Muscle of leg (tissue), 11 donors: ENCODE measurements around the gene KRTAP4-9. TPM values are rescaled to one million over a fixed set of nuclear protein-coding genes. Genes with fewer than 3 reads are reported as not detected.
"Not testable (repeated sequence)": the region's sequence is repeated elsewhere in the genome, so short reads cannot be mapped to it uniquely, and the experiment has no call there.

Experiments
- DNase-seq: peaks from one replicate; pipeline ENCODE4 v3.0.0; 2013
- H3K27ac ChIP-seq: one replicate; pipeline ENCODE4 v1.5.1; 2013; ENCODE audit warnings: mild to moderate bottlenecking, low read length, control low read depth
- H3K27me3 ChIP-seq: one replicate; pipeline ENCODE4 v1.6.1; 2013; ENCODE audit warnings: low read length; ENCODE audit not compliant: control insufficient read depth, insufficient read depth
- H3K36me3 ChIP-seq: one replicate; pipeline ENCODE4 v1.6.1; 2013; ENCODE audit warnings: low read length; ENCODE audit not compliant: control insufficient read depth, insufficient read depth
- H3K4me1 ChIP-seq: one replicate; pipeline ENCODE4 v1.6.1; 2013; ENCODE audit warnings: low read length; ENCODE audit not compliant: control insufficient read depth, insufficient read depth
- H3K4me3 ChIP-seq: one replicate; pipeline ENCODE4 v1.5.1; 2013; ENCODE audit warnings: low read length, control low read depth
- H3K9me3 ChIP-seq: replicated peaks from 2 replicates; pipeline ENCODE4 v1.6.1; 2013; ENCODE audit warnings: low read depth, low read length; ENCODE audit not compliant: control insufficient read depth
- WGBS: methylation state at CpG from one replicate; pipeline ENCODE4 v1.1.5; 2013; ENCODE audit warnings: missing lambda C conversion rate; ENCODE audit not compliant: insufficient coverage; 5-methylcytosine and 5-hydroxymethylcytosine counted together
- polyA plus RNA-seq, 8 donors: library from polyadenylated mRNA; unstranded; fragments of 120-200 nt; gene quantifications; one replicate each; pipeline versions ENCODE4 v1.2.1 to v1.2.3, GENCODE V29; 2013; ENCODE audit warnings: inconsistent platforms in 1 of 8, low replicate concordance in 1 of 8; ENCODE audit not compliant: insufficient read length in 8 of 8, insufficient read depth in 1 of 8
- total RNA-seq: library from RNA; stranded (reverse); fragments of 120-200 nt; gene quantifications from one replicate; pipeline ENCODE4 v1.2.4, GENCODE V29; 2013

The KRTAP4-9 gene
- total and polyA plus RNA-seq, 9 donors, result 0.31 TPM; not detected in 8

- 86% methylated on average over 5 of the region's 7 CpGs for WGBS
- Histone ChIP-seq H3K4me1 (no peaks in the 10 kb centered on the region), H3K27ac (no peak overlapping the region), H3K27me3 (no peaks in the 10 kb centered on the region), H3K36me3 (no peaks in the 10 kb centered on the region), H3K9me3 (no peaks in the 10 kb centered on the region), H3K4me3 (no peak overlapping the region)
- DNase-seq, result no peak
These were observed 9.1 kb upstream of the KRTAP4-9 start for GRCh38 chr17:41096055-41096454.

GRCh38 chr17:41098042-41098441, 7.1 kb upstream of the KRTAP4-9 start, which contains the start of gene KRTAP4-8:
Gene KRTAP4-8, minus strand, starts transcription at chr17:41098142. Its CDS starts 58 bp downstream, at chr17:41098084.
- WGBS, result 50% methylated on average over 1 of the region's 4 CpGs

GRCh38 chr17:41098481-41098880, 6.7 kb upstream of the KRTAP4-9 start:
- Histone ChIP-seq H3K27ac (no peak overlapping the region), H3K4me1 (no peaks in the 10 kb centered on the region), H3K9me3 (no peaks in the 10 kb centered on the region), H3K36me3 (no peaks in the 10 kb centered on the region), H3K4me3 (no peak overlapping the region), H3K27me3 (no peaks in the 10 kb centered on the region)
- no CpG with 5 or more reads among the region's 6 CpGs for WGBS
- DNase-seq, result no peak

More at GRCh38 chr17:41098042-41098441, 7.1 kb upstream of the KRTAP4-9 start, which contains the start of gene KRTAP4-8:
- no peak for DNase-seq
- H3K27ac ChIP-seq, result no peak within 1 kb of the TSS
- no peaks in the 10 kb centered on the region for H3K9me3 ChIP-seq
- H3K27me3 ChIP-seq, result no peaks in the 10 kb centered on the region
- H3K4me3 ChIP-seq, result no peak within 1 kb of the TSS
- H3K4me1 ChIP-seq, result no peaks in the 10 kb centered on the region
- H3K36me3 ChIP-seq, result no peaks in the 10 kb centered on the region

DNA sequence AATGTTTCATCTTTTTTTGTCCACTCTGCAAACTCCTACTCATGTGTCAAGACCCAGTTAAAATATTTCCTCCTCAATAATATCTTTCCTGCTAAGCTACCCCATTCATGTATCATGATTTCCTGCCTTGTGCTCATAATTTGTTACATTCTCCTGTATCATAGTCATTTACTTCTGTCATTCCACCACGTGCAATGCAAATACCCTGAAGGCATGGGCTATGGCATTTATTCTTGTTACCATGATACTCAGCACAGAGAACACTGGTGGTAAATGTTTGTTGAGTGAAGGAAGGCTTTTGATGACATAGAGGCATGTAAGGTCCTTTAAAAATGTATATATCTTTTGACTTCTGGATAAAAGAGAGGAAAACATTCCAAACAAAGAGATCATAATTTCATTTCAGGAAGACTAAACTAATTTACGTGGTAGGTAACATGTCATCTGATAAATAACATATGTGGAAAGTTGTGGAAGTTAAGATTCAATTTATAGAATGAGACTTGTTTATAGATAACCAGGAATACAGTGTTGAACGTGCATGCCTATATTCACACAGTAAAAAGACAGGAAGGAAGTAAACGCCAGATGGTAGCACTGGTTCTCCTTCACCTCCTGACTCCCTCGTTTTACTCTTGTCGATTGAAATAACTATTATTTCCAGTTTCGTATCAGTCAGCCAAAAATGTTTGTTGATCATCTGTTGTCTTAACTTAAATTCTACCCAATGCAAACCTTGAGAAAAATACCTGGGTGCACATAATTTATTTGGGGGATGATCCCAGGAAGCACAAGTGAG, 5.3 kb upstream of the KRTAP4-9 start:
- H3K27me3 ChIP-seq, H3K4me1 ChIP-seq, H3K27ac ChIP-seq, H3K9me3 ChIP-seq, DNase-seq, H3K36me3 ChIP-seq, H3K4me3 ChIP-seq: not testable (repeated sequence)
- no CpG with 5 or more reads among the region's 7 CpGs for WGBS

DNA sequence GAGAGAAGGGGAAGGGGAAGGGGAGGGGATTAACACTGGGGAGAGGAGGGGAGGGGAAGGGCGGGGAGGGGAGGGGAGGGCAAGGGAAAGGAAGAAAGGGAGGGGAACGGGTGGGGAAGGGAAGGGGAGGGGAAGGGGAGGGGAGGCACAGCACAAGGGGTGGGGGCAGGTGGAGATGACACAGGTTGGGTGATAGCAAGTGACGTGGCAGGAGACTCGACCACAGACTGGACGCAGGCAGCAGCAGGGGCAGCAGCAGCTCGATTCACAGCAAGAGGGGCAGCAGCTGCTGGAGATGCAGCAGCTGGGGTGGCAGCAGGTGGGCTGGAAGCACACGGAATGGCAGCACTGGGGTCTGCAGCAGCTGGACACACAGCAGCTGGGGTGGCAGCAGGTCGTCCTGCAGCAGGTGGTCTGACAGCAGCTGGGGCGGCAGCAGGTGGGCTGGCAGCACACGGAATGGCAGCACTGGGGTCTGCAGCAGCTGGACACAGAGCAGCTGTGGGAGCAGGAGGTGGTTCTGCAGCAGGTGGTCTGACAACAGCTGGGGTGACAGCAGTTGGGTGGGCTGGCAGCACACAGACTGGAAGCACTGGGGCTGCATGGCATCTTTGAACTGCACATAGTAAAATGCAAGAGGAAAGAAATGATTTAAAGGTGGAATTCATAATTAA, 3.5 kb upstream of the KRTAP4-9 start, which contains the start of gene KRTAP4-16:
Gene KRTAP4-16, minus strand, starts transcription at position 624 of the 674 bp plus-strand sequence. Its CDS starts 0 bp downstream, at position 624.
- H3K4me3 ChIP-seq, result no peak within 1 kb of the TSS
- DNase-seq, result no peak
- H3K36me3 ChIP-seq, result no peaks in the 10 kb centered on the region
- H3K9me3 ChIP-seq, result no peaks in the 10 kb centered on the region
- no peak within 1 kb of the TSS for H3K27ac ChIP-seq
- H3K27me3 ChIP-seq, result no peaks in the 10 kb centered on the region
- WGBS, result 41% methylated on average over 9 of the region's 10 CpGs
- H3K4me1 ChIP-seq, result no peaks in the 10 kb centered on the region

- Histone ChIP-seq H3K4me1 (no peaks in the 10 kb centered on the region), H3K27me3 (no peaks in the 10 kb centered on the region), H3K36me3 (no peaks in the 10 kb centered on the region), H3K9me3 (no peaks in the 10 kb centered on the region), H3K4me3 (no peak overlapping the region), H3K27ac (no peak overlapping the region)
- no peak for DNase-seq
- no CpG with 5 or more reads among the region's 1 CpG for WGBS
These were observed 1.3 kb upstream of the KRTAP4-9 start for GRCh38 chr17:41103896-41104295.

DNA sequence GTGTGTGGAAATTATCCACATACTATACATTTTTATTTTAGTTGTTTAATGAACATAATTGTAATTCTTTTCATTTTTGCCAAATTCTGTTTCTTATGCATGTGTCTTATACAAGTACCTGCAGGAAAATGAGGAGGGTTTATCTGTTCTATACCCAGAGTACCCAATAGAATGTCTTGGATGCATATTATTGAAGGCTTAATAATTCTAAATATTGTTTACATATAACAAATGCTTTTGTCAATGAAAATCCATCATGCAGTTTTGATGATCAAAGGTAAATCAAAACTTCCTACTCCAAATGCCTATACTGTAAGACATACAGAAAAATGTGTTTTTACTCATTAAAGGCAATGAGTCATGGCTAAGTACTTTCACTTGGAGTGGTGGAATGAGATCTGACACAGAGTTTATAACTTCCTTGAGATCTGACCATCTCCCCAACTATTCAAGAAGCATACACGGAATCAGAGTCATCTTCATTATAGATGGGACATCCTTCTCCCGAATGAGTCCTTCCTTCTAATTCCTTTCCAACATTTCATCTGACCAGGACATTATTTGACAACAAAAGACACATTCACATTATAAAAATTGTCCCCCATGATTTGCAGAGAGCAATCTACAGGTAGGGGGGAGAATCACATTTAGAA, 677 bp upstream of the KRTAP4-9 start:
- not testable (repeated sequence) for DNase-seq, H3K27ac ChIP-seq, H3K4me3 ChIP-seq, H3K9me3 ChIP-seq, H3K27me3 ChIP-seq, H3K36me3 ChIP-seq, H3K4me1 ChIP-seq
- WGBS, result no CpG with 5 or more reads among the region's 2 CpGs

GRCh38 chr17:41107941-41108450, 2.8 kb downstream of the KRTAP4-9 start:
- no peak for DNase-seq
- Histone ChIP-seq H3K4me3 (no peak overlapping the region), H3K36me3 (no peaks in the 10 kb centered on the region), H3K27ac (no peak overlapping the region), H3K9me3 (no peaks in the 10 kb centered on the region), H3K27me3 (no peaks in the 10 kb centered on the region), H3K4me1 (no peaks in the 10 kb centered on the region)
- no CpG with 5 or more reads among the region's 1 CpG for WGBS

DNA sequence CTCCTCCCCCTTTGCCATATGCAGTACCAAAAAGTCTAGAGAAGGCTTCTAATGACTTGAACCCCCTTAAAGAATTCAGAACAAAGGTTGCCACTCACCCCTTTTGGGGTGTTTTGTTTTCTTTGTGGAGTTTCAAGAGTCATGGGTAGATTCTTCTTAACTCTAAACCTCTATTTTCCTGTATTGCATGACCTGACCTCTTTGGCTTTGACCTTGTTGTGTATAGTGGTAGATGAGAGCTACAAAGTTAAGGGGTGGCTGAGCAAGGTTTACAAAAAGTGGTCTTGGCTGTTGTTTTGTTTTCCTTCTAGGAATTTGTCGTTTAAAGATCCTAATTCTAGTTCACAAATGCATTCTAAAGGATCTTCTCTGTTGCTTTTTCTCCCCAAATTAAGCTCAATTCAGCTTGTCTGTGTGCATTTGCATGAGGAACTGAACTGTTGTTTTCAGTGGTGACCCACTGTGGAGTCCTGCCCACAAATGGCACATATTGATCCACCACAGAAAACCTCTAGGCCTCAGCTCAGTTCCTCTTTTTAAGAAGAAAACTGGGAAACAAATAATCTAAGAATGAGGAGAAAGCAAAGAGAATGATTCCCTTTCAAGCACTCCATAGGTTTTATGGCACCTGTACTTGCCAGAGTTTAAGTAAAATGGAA, 3.7 kb downstream of the KRTAP4-9 start:
- not testable (repeated sequence) for H3K27ac ChIP-seq, H3K9me3 ChIP-seq, H3K36me3 ChIP-seq, DNase-seq, H3K4me3 ChIP-seq, H3K27me3 ChIP-seq, H3K4me1 ChIP-seq
- no CpG with 5 or more reads among the region's 1 CpG for WGBS
